B cell (primary cell): ENCODE results near the gene ST3GAL3.

Experiments used
- EZH2 ChIP-seq: IDR thresholded peaks from 2 replicates; pipeline ENCODE4 v1.6.1; 2012; ENCODE audit warnings: borderline replicate concordance, low read depth, mild to moderate bottlenecking, moderate library complexity, low read length; ENCODE audit not compliant: insufficient read depth, poor library complexity, severe bottlenecking
- TF ChIP-seq, protein P1 (sequence below): fragments of 200-600 bp; IDR thresholded peaks from one replicate; pipeline ENCODE4 v1.8.0; 2022; ENCODE audit warnings: antibody characterized with exemption, mild to moderate bottlenecking

GRCh38 chr1:43828574-43828973, 121.2 kb downstream of the ST3GAL3 start:
- TF ChIP-seq, protein P1, sequence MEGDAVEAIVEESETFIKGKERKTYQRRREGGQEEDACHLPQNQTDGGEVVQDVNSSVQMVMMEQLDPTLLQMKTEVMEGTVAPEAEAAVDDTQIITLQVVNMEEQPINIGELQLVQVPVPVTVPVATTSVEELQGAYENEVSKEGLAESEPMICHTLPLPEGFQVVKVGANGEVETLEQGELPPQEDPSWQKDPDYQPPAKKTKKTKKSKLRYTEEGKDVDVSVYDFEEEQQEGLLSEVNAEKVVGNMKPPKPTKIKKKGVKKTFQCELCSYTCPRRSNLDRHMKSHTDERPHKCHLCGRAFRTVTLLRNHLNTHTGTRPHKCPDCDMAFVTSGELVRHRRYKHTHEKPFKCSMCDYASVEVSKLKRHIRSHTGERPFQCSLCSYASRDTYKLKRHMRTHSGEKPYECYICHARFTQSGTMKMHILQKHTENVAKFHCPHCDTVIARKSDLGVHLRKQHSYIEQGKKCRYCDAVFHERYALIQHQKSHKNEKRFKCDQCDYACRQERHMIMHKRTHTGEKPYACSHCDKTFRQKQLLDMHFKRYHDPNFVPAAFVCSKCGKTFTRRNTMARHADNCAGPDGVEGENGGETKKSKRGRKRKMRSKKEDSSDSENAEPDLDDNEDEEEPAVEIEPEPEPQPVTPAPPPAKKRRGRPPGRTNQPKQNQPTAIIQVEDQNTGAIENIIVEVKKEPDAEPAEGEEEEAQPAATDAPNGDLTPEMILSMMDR: no peak
- TF ChIP-seq EZH2: no peak
